HG02938 (cell line): Measurements from ENCODE around the gene PRM2.
"Not testable (repeated sequence)": the region's sequence is repeated elsewhere in the genome, so short reads cannot be mapped to it uniquely, and the experiment has no call there.

Source experiments
- ATAC-seq: cut with Tn5 transposase; IDR thresholded peaks from one replicate; pipeline ENCODE4 v1.9.1; 2021; ENCODE audit warnings: mild to moderate bottlenecking, moderate library complexity; ENCODE audit not compliant: unreplicated experiment

The PRM2 gene

GRCh38 chr16:11290102-11290893 is 14.0 kb upstream of the PRM2 start:
- no peak for ATAC-seq

GRCh38 chr16:11289696-11290095 is 13.4 kb upstream of the PRM2 start:
- not testable (repeated sequence) for ATAC-seq

- no peak for ATAC-seq
Measured at GRCh38 chr16:11289202-11289601, 12.9 kb upstream of the PRM2 start.

- no peak for ATAC-seq
Measured at GRCh38 chr16:11285842-11286241, 9.6 kb upstream of the PRM2 start.

GRCh38 chr16:11283820-11284248 is 7.6 kb upstream of the PRM2 start:
- no peak for ATAC-seq

- ATAC-seq: no peak
Measured at GRCh38 chr16:11280616-11281522, 4.6 kb upstream of the PRM2 start, which contains the start of gene PRM1. Gene PRM1 (minus strand): TSS chr16:11281330. CDS start chr16:11281238, 92 bp downstream.

- no peak for ATAC-seq
Measured at GRCh38 chr16:11278681-11279628, 2.7 kb upstream of the PRM2 start.

- no peak for ATAC-seq
Measured at GRCh38 chr16:11277607-11278337, 1.5 kb upstream of the PRM2 start.

GRCh38 chr16:11276896-11277593 is 765 bp upstream of the PRM2 start:
- no peak for ATAC-seq

GRCh38 chr16:11274964-11275363 is 1.3 kb downstream of the PRM2 start:
- no peak for ATAC-seq

- no peak for ATAC-seq
Measured at GRCh38 chr16:11273721-11274324, 2.5 kb downstream of the PRM2 start.

GRCh38 chr16:11272921-11273720 is 3.2 kb downstream of the PRM2 start, which contains the start of gene PRM3:
Gene PRM3 (minus strand): TSS chr16:11273629. CDS start chr16:11273595, 34 bp downstream.
- no peak for ATAC-seq

- ATAC-seq: no peak
Measured at GRCh38 chr16:11272484-11272883, 3.8 kb downstream of the PRM2 start.

GRCh38 chr16:11271610-11272009 is 4.7 kb downstream of the PRM2 start:
- ATAC-seq: no peak

GRCh38 chr16:11270602-11271162 is 5.6 kb downstream of the PRM2 start:
- ATAC-seq: no peak

- ATAC-seq: no peak
Measured at GRCh38 chr16:11268921-11269375, 7.3 kb downstream of the PRM2 start, which contains the start of gene TNP2. Gene TNP2 (minus strand): TSS chr16:11269325. CDS start chr16:11269262, 63 bp downstream.

GRCh38 chr16:11265124-11265523 is 11.2 kb downstream of the PRM2 start:
- ATAC-seq: no peak
